NCI-H446 treated with DMSO at 0.1 percent for 48 hours (cell line): ENCODE results near the gene PAX9.

Source experiments
- DNase-seq: peaks from one replicate; lab custom pipeline; 2025; lab: John Stamatoyannopoulos, UW

The PAX9 gene

GRCh38 chr14:36655963-36656686, 5.5 kb upstream of the PAX9 start:
- DNase-seq: no peak

DNA sequence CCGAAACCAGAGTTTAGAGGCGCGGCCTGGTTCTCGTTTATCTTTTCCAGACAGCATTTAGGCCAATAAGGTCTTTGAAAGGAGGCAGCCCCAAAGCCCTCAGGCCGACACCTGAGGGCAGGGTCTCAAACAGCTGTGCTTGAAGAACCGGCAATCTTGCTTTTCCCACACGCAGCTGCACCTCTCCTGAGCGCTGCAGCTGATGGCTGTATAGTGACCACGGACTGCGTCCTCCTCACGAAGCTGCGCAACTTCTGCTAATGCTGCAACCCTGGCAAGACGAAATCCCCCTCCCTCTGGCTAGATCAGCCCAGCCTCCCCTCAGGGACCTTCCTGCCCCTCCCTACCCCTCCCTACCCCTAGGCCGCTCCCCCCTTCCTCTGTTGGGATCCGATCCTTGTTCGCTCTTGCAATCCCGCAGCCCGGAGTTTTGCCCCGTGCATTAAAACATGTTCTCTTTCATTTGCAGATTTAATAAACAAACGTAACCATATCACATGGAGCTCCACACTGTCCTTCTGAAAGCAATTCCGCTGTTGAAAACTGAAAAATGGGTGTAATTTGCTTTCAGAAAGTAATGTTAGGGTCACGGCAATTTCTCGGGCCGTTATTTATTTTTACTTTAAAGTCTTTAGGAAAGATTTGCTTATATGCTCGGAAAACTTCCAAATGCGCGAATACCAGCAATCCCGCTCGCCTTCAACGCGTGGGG, 4.8 kb upstream of the PAX9 start:
- DNase-seq: no peak

DNA sequence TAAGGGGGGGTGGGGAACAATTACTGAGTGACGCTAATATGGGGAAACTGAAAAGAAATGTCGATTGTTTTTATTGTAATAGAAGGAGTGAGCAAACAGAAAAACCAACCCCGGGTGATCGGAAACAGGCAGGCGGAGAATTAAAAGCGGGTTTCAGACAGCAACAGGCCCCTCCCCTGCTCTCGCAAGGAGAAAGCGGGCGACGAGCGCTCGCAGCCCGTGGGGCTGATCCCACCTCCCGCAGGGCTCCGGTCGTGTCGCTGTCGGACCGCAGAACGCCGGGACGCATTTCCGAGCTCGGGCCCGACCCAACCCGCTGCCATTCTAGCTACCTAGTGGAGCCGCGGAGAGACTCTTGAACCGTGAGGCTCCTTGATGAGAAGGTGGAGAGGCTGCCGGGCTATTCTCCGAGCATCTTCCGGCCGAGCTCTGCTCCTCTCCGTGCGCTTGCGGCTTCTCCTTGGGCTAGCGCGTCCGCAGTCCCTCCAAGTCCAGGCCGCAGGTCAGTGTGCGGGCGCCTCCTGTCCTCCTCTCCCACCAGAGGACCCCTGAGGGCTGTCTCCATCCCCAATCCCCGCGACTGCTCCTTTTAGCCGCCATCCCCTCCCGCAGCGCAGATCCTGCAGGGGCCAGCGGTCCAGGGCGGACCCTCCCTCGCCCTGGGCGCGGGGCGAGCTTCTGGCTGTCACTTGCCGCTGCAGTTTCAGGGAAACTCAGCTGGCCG, 4.1 kb upstream of the PAX9 start:
- DNase-seq: no peak

GRCh38 chr14:36658123-36659009, 3.3 kb upstream of the PAX9 start:
- no peak for DNase-seq

GRCh38 chr14:36659010-36659821, 2.4 kb upstream of the PAX9 start:
- no peak for DNase-seq

DNA sequence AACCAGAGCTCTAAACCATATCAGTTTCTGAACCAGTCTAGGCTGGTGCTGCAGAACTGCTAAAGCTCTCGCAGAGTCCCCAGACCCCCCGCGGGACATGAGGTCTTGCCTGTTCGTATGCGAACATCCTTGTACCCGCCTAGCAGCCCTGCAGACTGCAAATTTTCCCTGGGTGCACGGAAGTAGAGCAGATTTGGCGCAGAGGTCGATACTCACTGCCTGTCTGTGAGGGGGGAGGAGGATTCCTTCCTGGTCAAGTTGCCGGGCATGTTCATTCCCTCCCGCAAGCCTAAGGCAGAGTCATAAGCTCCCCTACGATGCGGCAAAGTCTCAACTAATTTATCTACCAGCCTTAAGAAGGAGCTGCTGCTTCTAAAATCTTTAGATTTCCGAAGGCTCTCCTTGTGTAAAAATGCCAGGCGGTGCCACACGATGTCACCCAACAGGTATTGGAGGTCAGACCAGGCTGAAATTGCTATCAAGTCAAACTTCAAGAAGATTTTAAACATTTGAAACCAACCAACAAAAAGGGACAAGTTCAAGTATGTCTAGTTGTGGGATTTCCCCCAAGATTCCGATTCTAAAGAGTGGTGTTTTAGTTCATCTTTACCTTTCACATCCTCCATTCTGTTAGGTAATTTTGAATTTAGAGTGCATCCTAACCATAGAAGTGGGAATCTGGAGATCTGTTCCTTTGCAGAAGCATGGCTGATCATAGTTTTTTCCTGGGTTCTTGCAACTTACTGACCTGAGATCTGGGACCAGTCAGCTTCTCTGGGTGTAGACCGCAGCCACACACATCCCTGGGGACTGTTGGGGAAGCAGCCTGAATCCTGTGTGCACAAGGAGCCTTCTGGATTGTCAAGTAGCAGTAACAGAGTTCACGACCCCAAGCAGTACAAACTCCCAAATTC, 1.6 kb upstream of the PAX9 start:
- no peak for DNase-seq

DNA sequence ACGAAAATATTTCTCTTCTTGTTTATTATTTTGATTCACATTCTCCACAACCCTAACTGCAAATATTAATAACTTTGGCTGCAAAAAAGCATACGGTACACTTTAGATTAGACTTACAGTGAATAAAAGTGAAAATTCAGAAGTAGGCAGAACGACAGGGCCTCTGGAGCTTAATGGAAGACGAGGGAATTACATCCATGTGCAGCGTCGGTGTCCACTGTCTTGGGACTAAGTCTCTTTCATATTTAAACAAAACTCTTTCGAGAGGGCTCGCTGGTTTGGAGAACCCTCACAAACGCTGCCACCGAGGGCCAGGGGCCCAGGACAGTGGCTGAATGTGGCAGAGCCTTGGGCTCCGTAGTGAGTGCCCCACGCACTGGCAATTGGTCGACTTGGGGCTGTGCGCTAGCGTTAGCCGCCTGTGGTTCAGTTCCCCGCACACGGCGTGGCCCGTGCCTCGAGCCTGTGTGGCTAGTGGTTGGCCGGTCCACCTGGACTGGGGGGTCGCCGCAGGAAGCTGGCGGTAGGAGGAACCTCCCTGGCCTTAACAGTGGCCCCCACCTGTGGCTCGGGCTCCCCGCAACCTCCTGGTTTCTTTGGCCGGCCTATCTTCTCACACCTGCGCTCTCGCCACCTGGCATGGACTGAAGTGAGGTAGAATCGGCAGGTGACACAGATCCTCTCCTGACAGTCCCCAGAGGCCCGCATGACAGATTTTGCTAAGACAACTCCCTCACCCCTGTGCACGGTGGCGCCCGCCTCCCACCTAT, 739 bp upstream of the PAX9 start:
- no peak for DNase-seq

- DNase-seq: no peak
Observed at GRCh38 chr14:36662258-36662542, 540 bp downstream of the PAX9 start.

DNA sequence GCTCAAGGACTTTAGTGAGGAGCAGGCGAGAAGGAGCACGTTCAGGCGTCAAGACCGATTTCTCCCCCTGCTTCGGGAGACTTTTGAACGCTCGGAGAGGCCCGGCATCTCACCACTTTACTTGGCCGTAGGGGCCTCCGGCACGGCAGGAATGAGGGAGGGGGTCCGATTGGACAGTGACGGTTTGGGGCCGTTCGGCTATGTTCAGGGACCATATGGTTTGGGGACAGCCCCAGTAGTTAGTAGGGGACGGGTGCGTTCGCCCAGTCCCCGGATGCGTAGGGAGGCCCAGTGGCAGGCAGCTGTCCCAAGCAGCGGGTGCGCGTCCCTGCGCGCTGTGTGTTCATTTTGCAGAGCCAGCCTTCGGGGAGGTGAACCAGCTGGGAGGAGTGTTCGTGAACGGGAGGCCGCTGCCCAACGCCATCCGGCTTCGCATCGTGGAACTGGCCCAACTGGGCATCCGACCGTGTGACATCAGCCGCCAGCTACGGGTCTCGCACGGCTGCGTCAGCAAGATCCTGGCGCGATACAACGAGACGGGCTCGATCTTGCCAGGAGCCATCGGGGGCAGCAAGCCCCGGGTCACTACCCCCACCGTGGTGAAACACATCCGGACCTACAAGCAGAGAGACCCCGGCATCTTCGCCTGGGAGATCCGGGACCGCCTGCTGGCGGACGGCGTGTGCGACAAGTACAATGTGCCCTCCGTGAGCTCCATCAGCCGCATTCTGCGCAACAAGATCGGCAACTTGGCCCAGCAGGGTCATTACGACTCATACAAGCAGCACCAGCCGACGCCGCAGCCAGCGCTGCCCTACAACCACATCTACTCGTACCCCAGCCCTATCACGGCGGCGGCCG, 1.1 kb downstream of the PAX9 start:
- no peak for DNase-seq

DNA sequence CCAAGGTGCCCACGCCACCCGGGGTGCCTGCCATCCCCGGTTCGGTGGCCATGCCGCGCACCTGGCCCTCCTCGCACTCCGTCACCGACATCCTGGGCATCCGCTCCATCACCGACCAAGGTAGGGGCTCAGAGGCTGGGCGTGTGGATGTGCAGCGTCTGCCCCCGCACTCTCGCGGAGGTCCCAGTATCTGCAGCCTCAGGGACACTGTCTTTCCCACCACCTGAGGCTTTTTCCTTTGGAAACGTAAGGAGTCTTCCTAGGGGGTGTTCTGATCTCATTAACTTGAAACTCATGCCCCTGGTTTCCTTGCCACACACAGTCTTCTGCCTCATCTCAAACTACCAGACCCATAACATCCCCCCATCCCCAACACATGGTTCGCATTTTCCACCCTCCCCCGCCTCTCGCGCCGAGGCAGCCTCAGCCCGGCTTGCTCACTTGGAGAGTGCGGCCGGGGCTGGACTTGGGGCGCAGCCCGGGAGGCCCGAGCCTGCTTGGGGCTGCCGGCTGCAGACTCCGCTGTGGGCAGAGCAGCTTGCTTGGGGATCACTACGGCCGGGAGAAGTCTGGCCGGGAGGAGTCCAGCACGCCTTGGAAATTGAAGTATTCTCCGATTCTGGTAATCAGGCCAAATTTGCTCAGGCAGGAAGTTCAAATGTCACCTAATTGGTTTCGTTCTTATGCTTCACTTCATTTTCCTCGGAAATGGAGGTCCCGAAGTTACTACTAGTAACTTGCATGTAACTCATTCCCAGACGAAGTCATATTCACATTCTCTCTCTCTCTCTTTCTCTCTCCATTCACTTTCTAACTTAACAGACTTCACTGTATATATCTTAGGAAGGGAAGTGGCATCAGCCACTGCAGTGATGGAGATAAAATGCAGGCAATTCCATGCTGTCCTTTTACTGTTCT, 2.0 kb downstream of the PAX9 start:
- DNase-seq: no peak

DNA sequence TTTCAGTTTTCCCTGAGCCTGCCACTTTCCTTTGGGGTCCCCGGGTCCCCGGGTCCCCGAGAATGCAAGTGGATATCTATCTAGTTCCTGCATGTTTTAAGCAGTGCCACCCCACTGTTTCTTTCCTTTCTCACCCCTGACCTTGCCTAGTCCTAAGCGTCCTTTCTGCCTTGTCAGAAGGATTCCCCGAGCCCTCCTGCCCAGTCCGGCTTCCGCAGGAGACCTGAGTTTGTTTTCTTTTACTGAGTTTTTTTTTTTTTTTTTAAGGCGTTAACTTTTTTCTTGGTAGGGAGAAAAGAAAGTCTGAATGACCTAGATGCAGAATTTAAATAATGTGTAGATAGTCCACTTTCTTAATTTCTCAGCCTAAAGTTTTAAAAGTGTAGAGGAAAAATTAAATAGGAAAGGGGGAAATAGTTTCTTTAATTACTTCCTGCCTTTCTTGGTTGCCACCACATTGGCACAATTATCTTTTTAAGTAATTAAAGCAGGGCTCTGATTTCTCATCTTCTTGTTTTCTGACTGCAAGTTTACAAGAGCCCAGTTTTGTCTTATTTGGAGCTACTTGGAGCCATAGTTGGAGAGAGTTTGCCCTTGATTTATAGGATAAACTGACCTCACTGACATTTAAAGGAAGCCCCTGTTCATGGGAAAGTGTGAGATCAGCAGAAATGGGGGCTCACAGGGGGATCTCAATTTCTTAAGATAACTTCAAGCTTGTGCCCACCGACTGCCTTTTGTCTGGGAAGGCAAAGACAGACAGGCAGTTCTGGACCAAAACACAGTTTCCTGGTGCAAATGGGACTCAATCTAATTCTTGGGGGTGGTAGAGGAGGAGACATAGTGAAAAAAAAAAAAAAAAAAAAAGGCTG, 2.9 kb downstream of the PAX9 start:
- DNase-seq: no peak

DNA sequence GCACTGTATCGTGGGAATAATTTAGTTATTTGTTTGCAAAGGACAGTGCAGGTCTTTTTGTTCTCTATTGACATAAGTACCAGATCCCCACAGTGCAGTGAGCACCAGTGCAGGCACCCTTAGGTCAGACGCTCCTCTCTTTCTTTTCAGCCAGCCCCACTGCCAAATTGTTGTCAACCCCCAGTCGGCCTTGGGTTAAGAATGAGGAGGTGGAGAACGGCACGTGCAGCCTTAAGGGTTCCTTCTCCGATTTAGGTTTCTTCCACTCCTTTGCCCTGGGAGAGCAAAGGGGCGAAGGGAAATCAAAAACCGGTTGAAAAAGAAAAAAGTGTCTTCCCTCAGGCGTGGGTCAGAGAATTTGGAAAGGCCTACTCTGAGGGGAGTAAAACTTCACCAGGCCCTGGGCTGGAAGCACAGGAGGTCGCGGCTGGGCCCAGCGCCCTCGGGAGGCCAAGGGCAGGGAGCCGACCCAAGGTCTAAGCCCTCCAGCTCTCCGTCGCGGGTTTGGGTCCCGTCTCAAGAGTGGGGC, 4.3 kb downstream of the PAX9 start:
- no peak for DNase-seq

GRCh38 chr14:36666416-36667206, 5.0 kb downstream of the PAX9 start:
- no peak for DNase-seq

DNA sequence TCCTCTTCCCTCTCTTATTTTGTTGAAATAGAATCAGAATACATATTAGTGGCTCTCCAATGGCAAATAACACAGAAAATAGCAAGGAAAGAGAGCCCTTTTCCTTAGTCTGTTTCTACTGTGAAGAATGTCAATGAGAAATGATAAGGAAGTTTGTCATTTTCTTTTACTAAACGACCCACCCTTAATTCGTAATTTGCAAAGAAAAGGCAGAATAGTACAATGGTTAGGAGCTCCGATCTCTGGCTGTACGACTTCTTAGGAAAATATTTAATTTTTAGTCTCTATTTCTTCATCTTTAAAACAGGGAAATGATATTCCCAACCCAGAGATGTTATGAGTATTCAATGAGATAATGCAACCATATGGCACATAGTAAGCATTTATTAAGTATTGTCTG, 6.0 kb downstream of the PAX9 start:
- no peak for DNase-seq

DNA sequence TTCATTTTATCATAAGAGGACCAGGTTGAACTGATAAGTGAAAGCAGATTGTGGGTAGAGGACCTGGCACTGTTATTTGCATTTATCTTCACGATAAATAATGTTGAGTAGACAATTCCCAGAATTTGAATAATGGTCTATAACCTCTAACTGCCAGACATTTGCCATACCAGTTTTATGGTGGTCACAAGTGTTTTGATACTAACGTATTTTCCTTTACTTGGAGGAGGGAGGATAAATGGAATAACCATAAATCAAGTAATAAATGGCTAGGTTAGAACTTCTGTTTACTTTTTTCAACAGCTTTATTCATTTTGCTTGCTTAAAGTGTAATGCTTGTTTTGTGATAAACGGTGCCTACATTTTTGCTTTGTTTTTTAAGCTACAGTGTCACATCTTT, 9.5 kb downstream of the PAX9 start:
- no peak for DNase-seq
